HG02678 (cell line): ENCODE results near the gene NT5DC4.

ENCODE experiments used
- ATAC-seq: cut with Tn5 transposase; IDR thresholded peaks from one replicate; pipeline ENCODE4 v1.9.1; 2021; ENCODE audit warnings: mild to moderate bottlenecking, moderate library complexity; ENCODE audit not compliant: unreplicated experiment

The NT5DC4 gene

DNA sequence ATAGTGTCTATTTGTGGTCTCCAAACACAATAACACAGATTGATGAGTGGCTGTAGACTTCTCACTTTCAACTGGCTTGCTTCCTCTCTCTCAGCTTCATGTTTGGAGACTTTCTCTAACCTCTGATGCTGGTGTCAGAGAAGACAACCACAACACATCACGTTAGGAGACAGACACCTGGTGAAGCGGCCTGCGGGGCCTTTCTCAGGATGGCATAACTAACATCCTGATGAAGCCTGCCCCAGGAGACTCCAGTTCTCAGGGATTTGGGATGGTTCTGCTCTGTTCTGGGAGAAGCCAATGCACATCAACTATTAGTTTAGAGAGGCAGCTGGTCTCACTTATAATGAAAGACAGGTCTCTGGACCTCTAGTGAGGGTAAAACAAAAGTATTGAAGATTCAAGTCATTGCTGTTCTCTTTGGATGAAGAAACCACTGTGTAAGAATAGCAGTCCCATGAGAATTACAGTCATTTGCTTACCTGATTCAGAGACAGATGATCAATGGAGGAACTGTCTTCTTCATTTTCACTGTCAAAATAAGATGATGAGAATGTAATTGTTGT, 61.5 kb downstream of the NT5DC4 start:
- peak; percentile 86 for ATAC-seq

GRCh38 chr2:112783187-112783714, 62.4 kb downstream of the NT5DC4 start:
- ATAC-seq: no peak

DNA sequence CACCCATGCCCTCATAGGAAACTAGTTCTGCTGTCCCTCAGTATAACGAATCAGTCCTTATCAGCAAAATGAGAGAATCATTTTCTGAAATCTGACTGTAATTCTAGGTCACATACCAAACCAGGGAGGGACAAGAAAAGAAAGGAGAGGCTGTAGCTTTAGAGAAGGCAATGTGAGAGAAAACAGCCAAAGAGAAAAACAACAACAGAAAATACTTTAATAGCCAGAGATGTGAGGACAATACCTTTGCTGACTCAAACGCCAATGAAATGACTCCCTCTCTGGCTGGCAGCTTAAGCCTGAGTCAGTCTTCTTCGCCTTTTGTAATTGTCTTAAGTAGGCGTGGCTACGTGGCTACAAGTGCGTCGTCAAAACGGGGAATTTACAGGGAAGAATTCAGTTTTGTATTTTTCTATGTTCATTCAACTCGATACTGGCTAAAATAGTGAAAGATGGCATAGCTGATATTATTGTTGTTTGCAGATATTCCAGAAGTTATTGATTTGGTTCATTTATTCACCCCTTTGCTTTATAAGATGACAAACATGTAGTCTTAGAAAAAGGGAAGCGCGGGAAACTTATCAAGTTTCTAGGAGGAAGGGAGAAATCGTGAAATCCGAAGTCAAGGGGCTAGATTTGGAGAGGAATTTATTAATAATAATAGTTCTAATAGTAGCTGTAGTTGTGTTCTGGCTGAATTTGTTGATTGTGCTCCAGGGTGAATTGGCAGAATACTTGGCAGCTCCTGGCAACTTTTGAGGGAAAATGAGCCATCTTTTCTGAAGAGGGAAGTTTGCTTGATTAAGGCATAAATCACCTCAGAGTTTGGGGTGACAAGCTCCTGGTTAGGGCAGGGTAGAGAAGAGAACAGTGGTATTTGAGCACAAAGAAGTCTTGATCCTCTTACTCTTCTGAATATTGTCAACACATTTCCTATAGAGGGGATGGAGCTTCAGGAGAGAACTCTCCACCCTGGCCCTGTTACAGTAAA, 63.7 kb downstream of the NT5DC4 start, which contains the start of gene IL1A:
IL1A (minus strand) TSS at position 295 of the 991 bp plus-strand sequence. CDS start 723 bp downstream, outside the sequence.
- ATAC-seq: peak; percentile 29

DNA sequence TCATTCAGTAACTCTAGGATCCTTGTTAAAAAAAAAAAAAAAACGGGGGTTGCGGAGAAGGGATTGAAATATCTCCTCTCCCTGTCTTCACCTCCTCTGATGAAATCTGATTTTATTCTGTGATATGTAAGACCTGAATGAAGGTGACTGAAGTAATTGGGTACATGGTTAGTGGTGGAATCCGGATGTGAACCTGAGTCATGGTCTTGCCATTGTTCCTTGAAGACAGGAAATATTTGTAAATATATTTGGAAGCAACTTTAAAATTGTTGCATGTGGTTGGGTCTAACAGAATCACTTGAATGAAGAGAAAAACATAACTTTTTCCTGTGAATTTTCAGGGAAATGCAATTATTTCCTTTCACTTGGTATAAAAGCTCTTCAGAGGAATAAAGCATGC, 66.5 kb downstream of the NT5DC4 start:
- ATAC-seq: no peak

GRCh38 chr2:112787729-112788393, 67.0 kb downstream of the NT5DC4 start:
- ATAC-seq: no peak

GRCh38 chr2:112788653-112789052, 67.8 kb downstream of the NT5DC4 start:
- no peak for ATAC-seq
